GM12878 (cell line): ENCODE measurements around the gene PROX2. TPM values are rescaled to one million over a fixed set of nuclear protein-coding genes. Genes with fewer than 3 reads are reported as not detected.

Experiments
- ATF2 ChIP-seq: IDR thresholded peaks from 2 replicates; pipeline ENCODE4 v1.6.1; 2012; ENCODE audit warnings: low read length, inconsistent platforms
- ATF3 ChIP-seq: IDR thresholded peaks from 2 replicates; pipeline ENCODE4 v1.6.1; 2011; ENCODE audit warnings: low read depth, mild to moderate bottlenecking, low read length, moderate library complexity, borderline replicate concordance; ENCODE audit errors: extremely low read depth
- ATF7 ChIP-seq: fragments of 450-650 bp; IDR thresholded peaks from 2 replicates; pipeline ENCODE4 v1.6.1; 2016; ENCODE audit warnings: low read depth, mild to moderate bottlenecking
- BCL11A ChIP-seq: IDR thresholded peaks from 2 replicates; pipeline ENCODE4 v1.6.1; 2011; ENCODE audit warnings: low read depth, low read length
- CREB1 ChIP-seq: IDR thresholded peaks from 2 replicates; pipeline ENCODE4 v1.6.1; 2012; ENCODE audit warnings: low read depth, mild to moderate bottlenecking, inconsistent platforms
- E4F1 ChIP-seq: fragments of 450-650 bp; IDR thresholded peaks from 2 replicates; pipeline ENCODE4 v1.6.1; 2018; ENCODE audit warnings: borderline replicate concordance, mild to moderate bottlenecking; ENCODE audit not compliant: partially characterized antibody
- ETV6 ChIP-seq, 2 experiments: fragments of 450-650 bp in 1 of 2; IDR thresholded peaks in 1 of 2; conservative IDR thresholded peaks in 1 of 2; 2 replicates each; pipeline ENCODE4 v1.6.1; 2014; ENCODE audit warnings: antibody characterized with exemption in 1 of 2, borderline replicate concordance in 1 of 2, low read depth in 1 of 2, mild to moderate bottlenecking in 1 of 2, moderate library complexity in 1 of 2
- HCFC1 ChIP-seq: fragments of 150-350 bp; IDR thresholded peaks from 2 replicates; pipeline ENCODE4 v1.6.1; 2014; ENCODE audit warnings: low read length
- HDAC2 ChIP-seq: fragments of 200-600 bp; sonication (generic); IDR thresholded peaks from 2 replicates; pipeline ENCODE4 v1.6.1; 2017
- IKZF2 ChIP-seq, 2 experiments: fragments of 450-650 bp; IDR thresholded peaks; 2 replicates each; pipeline ENCODE4 v1.6.1; 2017; ENCODE audit warnings: mild to moderate bottlenecking in 2 of 2, moderate library complexity in 2 of 2
- IRF4 ChIP-seq: IDR thresholded peaks from 2 replicates; pipeline ENCODE4 v1.6.1; 2011; ENCODE audit warnings: low read depth, low read length
- KLF5 ChIP-seq: fragments of 450-650 bp; IDR thresholded peaks from 2 replicates; pipeline ENCODE4 v1.6.1; 2014; ENCODE audit warnings: mild to moderate bottlenecking; ENCODE audit not compliant: partially characterized antibody
- LARP7 ChIP-seq: fragments of 450-650 bp; IDR thresholded peaks from 2 replicates; pipeline ENCODE4 v1.6.1; 2017; ENCODE audit warnings: mild to moderate bottlenecking
- MEF2B ChIP-seq: fragments of 450-650 bp; IDR thresholded peaks from 2 replicates; pipeline ENCODE4 v1.6.1; 2018; ENCODE audit warnings: mild to moderate bottlenecking, moderate library complexity; ENCODE audit not compliant: partially characterized antibody, poor library complexity, severe bottlenecking
- NFIC ChIP-seq: IDR thresholded peaks from 2 replicates; pipeline ENCODE4 v1.6.1; 2012; ENCODE audit warnings: low read depth, mild to moderate bottlenecking, inconsistent platforms, low read length, moderate library complexity
- NFXL1 ChIP-seq: fragments of 450-650 bp; IDR thresholded peaks from 2 replicates; pipeline ENCODE4 v1.6.1; 2017; ENCODE audit warnings: antibody characterized with exemption, mild to moderate bottlenecking, borderline replicate concordance
- NR2C1 ChIP-seq: fragments of 450-650 bp; IDR thresholded peaks from 2 replicates; pipeline ENCODE4 v1.6.1; 2017; ENCODE audit warnings: antibody characterized with exemption, mild to moderate bottlenecking, moderate library complexity
- PKNOX1 ChIP-seq: fragments of 450-650 bp; IDR thresholded peaks from 2 replicates; pipeline ENCODE4 v1.6.1; 2016; ENCODE audit warnings: mild to moderate bottlenecking
- PML ChIP-seq: IDR thresholded peaks from 2 replicates; pipeline ENCODE4 v1.6.1; 2012; ENCODE audit warnings: low read length, inconsistent platforms
- POLR2AphosphoS5 ChIP-seq: IDR thresholded peaks from 2 replicates; pipeline ENCODE4 v1.6.1; 2011; ENCODE audit warnings: mild to moderate bottlenecking, low read length, inconsistent platforms
- POU2F2 ChIP-seq: IDR thresholded peaks from 3 replicates; pipeline ENCODE4 v1.6.1; 2011; ENCODE audit warnings: low read depth, mild to moderate bottlenecking, low read length, borderline replicate concordance
- RAD21 ChIP-seq: IDR thresholded peaks from 2 replicates; pipeline ENCODE4 v1.6.1; 2011; ENCODE audit warnings: mild to moderate bottlenecking, low read depth, low read length, moderate library complexity; ENCODE audit not compliant: insufficient read depth
- SMAD1 ChIP-seq: fragments of 450-650 bp; IDR thresholded peaks from 2 replicates; pipeline ENCODE4 v1.6.1; 2018; ENCODE audit warnings: mild to moderate bottlenecking, low read depth; ENCODE audit not compliant: partially characterized antibody
- SMARCA5 ChIP-seq: fragments of 450-650 bp; IDR thresholded peaks from 2 replicates; pipeline ENCODE4 v1.6.1; 2017; ENCODE audit warnings: mild to moderate bottlenecking
- SMC3 ChIP-seq: IDR thresholded peaks from 2 replicates; pipeline ENCODE4 v1.6.1; 2011; ENCODE audit warnings: low read length, improper control_type of control experiment, borderline replicate concordance
- SRF ChIP-seq, 2 experiments: IDR thresholded peaks; 2 replicates each; pipeline ENCODE4 v1.6.1; 2011; ENCODE audit warnings: low read depth in 2 of 2, low read length in 2 of 2, mild to moderate bottlenecking in 1 of 2, moderate library complexity in 1 of 2
- TAF1 ChIP-seq: IDR thresholded peaks from 2 replicates; pipeline ENCODE4 v1.6.1; 2011; ENCODE audit warnings: mild to moderate bottlenecking, low read depth, low read length, borderline replicate concordance
- polyA plus RNA-seq, 11 experiments: library from polyadenylated mRNA; depleted of rRNA in 4 of 11; unstranded in 6 of 11; stranded (reverse) in 5 of 11; fragments of >200 nt; fragmentation: Nextera tagmentation in 4 of 11; fragmentation: Illumina TruSeq in 1 of 11; extraction: Ambion mirVana in 4 of 11; extraction: Trizol in 1 of 11; gene quantifications; 1 replicate in 1 of 11; 2 replicates in 10 of 11; pipeline versions ENCODE4 v1.2.1 to v1.2.3, GENCODE V29; 2011 to 2016; ENCODE audit warnings: inconsistent platforms in 2 of 11, missing spikeins in 2 of 11, low read depth in 1 of 11
- total RNA-seq, 4 experiments: library from RNA; depleted of rRNA in 3 of 4; stranded (reverse); fragments of >200 nt in 3 of 4; fragmentation: Illumina TruSeq in 1 of 4; extraction: Trizol in 1 of 4; gene quantifications; 2 replicates each; pipeline versions ENCODE4 v1.2.1 to v1.2.3, GENCODE V29; 2013 to 2021

Gene PROX2
- total and polyA plus RNA-seq, 10 of the 15 experiments (the other 5 are each of a cell fraction or from before 2014, with no cell fraction given): 0.04 to 0.42 (median 0.19) TPM

GRCh38 chr14:74893614-74894091 lies 17.7 kb upstream of the PROX2 start (continued):
- TF ChIP-seq E4F1 (no peak), HCFC1 (no peak), POU2F2 (peak; percentile 40; the same call in 1 of the 3 replicates), ATF2 (peak; percentile 60; the same call in 1 of the 2 replicates), CREB1 (no peak), SMC3 (no peak), BCL11A (no peak), ATF7 (no peak), NFXL1 (no peak), POLR2AphosphoS5 (no peak), SMARCA5 (no peak), IRF4 (no peak), RAD21 (no peak), SRF (IDR thresholded peaks at IDR 0.05; ENCODE audit: low read depth in 2 of 2, low read length in 2 of 2) (no peak), ETV6 (conservative IDR thresholded peaks at IDR 0.05 in 1 of 2, IDR thresholded peaks at IDR 0.05 in 1 of 2; ENCODE audit: borderline replicate concordance in 1 of 2, low read depth in 1 of 2) (no peak), HDAC2 (no peak), MEF2B (peak; percentile 66), NFIC (peak; percentile 49), IKZF2 (IDR thresholded peaks at IDR 0.05) (peak; percentile 10 to 61; a peak in 2 of 4 replicates), SMAD1 (no peak), TAF1 (no peak), NR2C1 (no peak), KLF5 (no peak), LARP7 (no peak), PML (0 out of 2 replicates have a peak, but pooled peaks have one; percentile 34), PKNOX1 (no peak), ATF3 (no peak)
